Adrenal gland (tissue), 12 donors: ENCODE measurements around the gene MARCHF4. TPM values are rescaled to one million over a fixed set of nuclear protein-coding genes. Genes with fewer than 3 reads are reported as not detected.
"Not testable (repeated sequence)": the region's sequence is repeated elsewhere in the genome, so short reads cannot be mapped to it uniquely, and the experiment has no call there.

ENCODE experiments used
- DNase-seq, 7 donors: peaks; one replicate each; pipeline ENCODE4 v3.0.0-alpha.2; 2019 to 2020
- H3K27ac ChIP-seq, 5 donors: fragments of 200-600 bp; sonication (generic) in 4 of 5; 1 replicate in 3 of 5; 2 replicates in 2 of 5; pipeline versions ENCODE4 v1.5.1 to v1.8.0; 2016 to 2020; ENCODE audit warnings: mild to moderate bottlenecking in 1 of 5
- H3K27me3 ChIP-seq: fragments of 200-600 bp; 2 replicates; pipeline ENCODE4 v1.8.0; 2021
- H3K36me3 ChIP-seq, 2 donors: fragments of 200-600 bp; replicated peaks in 1 of 2; 1 replicate in 1 of 2; 2 replicates in 1 of 2; pipeline versions ENCODE4 v1.5.1 to v1.8.0; 2018 to 2022
- H3K4me1 ChIP-seq, 2 donors: fragments of 200-600 bp; replicated peaks in 1 of 2; 1 replicate in 1 of 2; 2 replicates in 1 of 2; pipeline versions ENCODE4 v1.5.1 to v1.8.0; 2018 to 2021
- H3K4me3 ChIP-seq, 4 donors: fragments of 200-600 bp; sonication (generic) in 3 of 4; one replicate each; pipeline ENCODE4 v1.5.1; 2016 to 2018
- H3K9me3 ChIP-seq, 3 donors: fragments of 200-600 bp; sonication (generic) in 1 of 3; replicated peaks in 1 of 3; 1 replicate in 2 of 3; 2 replicates in 1 of 3; pipeline versions ENCODE4 v1.5.1 to v1.8.0; 2016 to 2021
- CTCF ChIP-seq, 6 experiments: fragments of 450-650 bp in 4 of 6; fragments of 200-600 bp in 2 of 6; sonication (generic) in 1 of 6; IDR thresholded peaks; 1 replicate in 5 of 6; 2 replicates in 1 of 6; pipeline versions ENCODE4 v1.5.1 to v1.8.0; 2016 to 2021; ENCODE audit warnings: antibody characterized with exemption in 6 of 6, mild to moderate bottlenecking in 2 of 6, moderate library complexity in 1 of 6
- POLR2A ChIP-seq, 2 donors: fragments of 450-650 bp; IDR thresholded peaks; one replicate each; pipeline ENCODE4 v1.6.1; 2017; ENCODE audit warnings: antibody characterized with exemption in 2 of 2, mild to moderate bottlenecking in 2 of 2, moderate library complexity in 1 of 2
- WGBS, 4 donors: extraction: QIAGEN DNeasy Blood & Tissue Kit in 2 of 4; methylation state at CpG; one replicate each; pipeline versions ENCODE4 v1.1.5 to v1.1.7; 2013 to 2017; 5-methylcytosine and 5-hydroxymethylcytosine counted together
- intact Hi-C, 2 donors: fragments of 100-400 bp; cut with DNase I; formaldehyde crosslinking; loops; one replicate each; pipeline versions ENCODE4 v1.14.1 to v1.15.0; 2022 to 2023
- polyA plus RNA-seq, 3 donors: library from polyadenylated mRNA; stranded (reverse); fragments of 200-250 nt in 2 of 3; fragments of 350-450 nt in 1 of 3; fragmentation: Illumina TruSeq in 1 of 3; extraction: RNeasy Lipid Tissue Mini Kit (QIAGEN cat#74804) in 1 of 3; gene quantifications; one replicate each; pipeline ENCODE4 v1.2.3, GENCODE V29; 2013 to 2014
- total RNA-seq, 9 donors: library from RNA; depleted of rRNA in 4 of 9; stranded (reverse); fragments of >200 nt in 4 of 9; fragments of 120-200 nt in 1 of 9; fragmentation: NEBNext Ultra II Directional in 1 of 9; extraction: Animal tissue kit (Norgen Biotek cat#: 25700) in 1 of 9; gene quantifications; one replicate each; pipeline versions ENCODE4 v1.1.0 to v1.2.4, GENCODE V29; 2013 to 2023
- donor health status: healthy with polysubstance abuse.
- donor health status: Bipolar disorder and iron deficiency.
- donor health status: DM: yes; HTN: yes; CAD: no.
- donor health status: DM: no; HTN: no; CAD: no.
- donor health status: DM: no; HTN: no; CAD: no.
- donor health status: DM: yes; HTN: yes; CAD: no.

MARCHF4 gene
- total and polyA plus RNA-seq, 12 donors = 0.13 to 1.8 (median 0.96) TPM; not detected in 5

- Histone ChIP-seq H3K4me1 (no peaks in the 10 kb centered on the region), H3K9me3 (no peaks in the 10 kb centered on the region), H3K4me3 (no peak overlapping the region), H3K27ac (no peak overlapping the region), H3K27me3 (no peaks in the 10 kb centered on the region), H3K36me3 (no peaks in the 10 kb centered on the region)
- WGBS, 4 donors = 49 to 63% (median 53%) methylated on average over 2 of the region's 2 CpGs
- TF ChIP-seq POLR2A (IDR thresholded peaks at IDR 0.05) (no peak), CTCF (IDR thresholded peaks at IDR 0.05) (no peak)
- intact Hi-C loops = no loop called here
- DNase-seq = no peak
These were observed 13.2 kb upstream of the MARCHF4 start for GRCh38 chr2:216385478-216385877.

DNA sequence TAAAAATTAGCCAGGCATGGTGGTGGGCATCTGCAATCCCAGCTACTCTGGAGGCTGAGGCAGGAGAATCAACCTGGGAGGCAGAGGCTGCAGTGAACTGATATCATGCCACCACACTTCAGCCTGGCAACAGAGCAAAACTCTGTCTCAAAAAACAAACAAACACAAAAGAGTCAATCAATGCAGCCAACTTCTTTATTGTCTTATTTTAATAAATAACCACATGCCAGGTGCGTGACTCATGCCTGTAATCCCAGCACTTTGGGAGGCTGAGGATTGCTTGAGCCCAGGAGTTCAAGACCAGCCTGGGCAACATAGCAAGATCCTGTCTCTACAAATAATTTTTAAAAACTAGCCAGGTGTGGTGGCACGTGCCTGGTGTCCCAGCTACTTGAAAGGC lies 12.1 kb upstream of the MARCHF4 start:
- 63 to 75% (median 69%) methylated on average over 2 of the region's 2 CpGs for WGBS, 4 donors
- H3K27me3 ChIP-seq, H3K4me1 ChIP-seq, DNase-seq, H3K27ac ChIP-seq, H3K9me3 ChIP-seq, H3K36me3 ChIP-seq, H3K4me3 ChIP-seq, intact Hi-C loops: not testable (repeated sequence)

DNA sequence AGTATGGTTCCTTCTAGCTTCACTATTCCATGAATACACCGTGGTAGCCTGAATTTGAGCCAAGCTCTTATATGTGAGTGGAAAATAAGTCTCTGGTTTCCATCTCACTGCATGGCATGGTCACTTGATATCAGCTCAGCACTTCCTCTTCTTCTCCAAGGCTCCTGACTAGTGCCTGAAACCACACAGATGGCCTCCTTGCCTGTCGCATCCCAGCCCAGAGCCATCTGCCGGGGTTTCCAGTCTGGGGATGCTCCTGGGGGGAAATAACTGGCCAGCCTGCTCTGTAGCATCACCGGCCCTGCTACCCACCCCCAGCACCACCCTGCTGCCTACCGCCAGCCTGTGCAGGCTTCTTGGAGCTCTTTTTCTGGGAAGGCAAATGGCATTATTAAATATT lies 7.7 kb upstream of the MARCHF4 start:
- intact Hi-C loops = no loop called here
- Histone ChIP-seq H3K9me3 (no peaks in the 10 kb centered on the region), H3K27me3 (no peaks in the 10 kb centered on the region), H3K4me1 (no peaks in the 10 kb centered on the region), H3K27ac (no peak overlapping the region), H3K36me3 (no peaks in the 10 kb centered on the region), H3K4me3 (no peak overlapping the region)
- no peak for TF ChIP-seq POLR2A (IDR thresholded peaks at IDR 0.05)
- DNase-seq = no peak
- 74 to 86% (median 76%) methylated on average over 4 to 5 of the region's 5 CpGs for WGBS, 4 donors

DNA sequence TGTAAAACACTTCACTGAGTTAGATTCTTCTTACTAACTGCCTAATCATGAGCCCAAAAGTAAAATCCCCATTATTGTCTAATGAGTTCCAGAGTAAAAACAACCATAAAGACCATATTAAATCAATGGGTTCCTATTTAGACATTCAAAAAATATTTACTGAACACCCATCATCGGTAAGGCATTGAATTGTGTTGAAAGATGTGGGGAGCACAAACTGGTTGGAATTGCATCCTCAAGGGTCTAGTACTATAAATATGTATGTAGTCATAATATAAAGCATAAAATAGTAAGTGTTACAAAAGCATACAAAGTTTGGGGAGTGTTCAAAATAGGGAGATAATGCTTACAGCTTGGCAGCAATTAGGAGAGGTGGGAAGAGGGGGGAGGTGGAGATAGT lies 3.0 kb upstream of the MARCHF4 start:
- no peak for TF ChIP-seq CTCF (IDR thresholded peaks at IDR 0.05)
- no peak for TF ChIP-seq POLR2A (IDR thresholded peaks at IDR 0.05)
- no peak for DNase-seq
- Histone ChIP-seq H3K4me1 (peaks cover 12 to 16% of the 10 kb centered on the region in 2 donors), H3K9me3 (no peaks in the 10 kb centered on the region), H3K27me3 (peaks cover 13% of the 10 kb centered on the region), H3K36me3 (no peaks in the 10 kb centered on the region), H3K4me3 (no peak overlapping the region), H3K27ac (no peak overlapping the region)
- intact Hi-C loops = no loop called here
- WGBS, 4 donors = 74 to 92% (median 79%) methylated on average over 1 of the region's 1 CpG

DNA sequence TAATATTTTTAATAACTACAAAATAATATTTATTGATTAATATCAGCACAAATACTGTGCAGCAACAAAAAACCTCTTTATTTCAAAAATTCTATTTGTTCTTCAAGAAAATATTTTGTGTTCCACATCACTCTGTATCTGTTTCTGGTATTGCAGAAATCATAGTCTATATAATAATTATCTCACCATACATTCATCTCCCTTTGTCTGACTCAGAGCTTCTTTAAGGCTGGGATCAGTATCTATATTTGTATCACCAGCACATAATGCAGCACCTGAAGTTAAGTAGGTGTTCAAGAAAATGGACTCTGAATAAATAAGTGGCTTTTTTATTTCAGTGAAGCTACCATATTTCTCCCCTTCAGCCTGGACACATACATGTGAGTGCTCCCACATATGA lies 1.6 kb upstream of the MARCHF4 start:
- Histone ChIP-seq H3K9me3 (no peaks in the 10 kb centered on the region), H3K4me3 (no peak overlapping the region), H3K27me3 (peaks cover 22% of the 10 kb centered on the region), H3K4me1 (peaks cover 12 to 16% of the 10 kb centered on the region in 2 donors), H3K36me3 (no peaks in the 10 kb centered on the region), H3K27ac (no peak overlapping the region)
- intact Hi-C loops = no loop called here
- no peak for DNase-seq
- TF ChIP-seq POLR2A (IDR thresholded peaks at IDR 0.05) (no peak), CTCF (IDR thresholded peaks at IDR 0.05) (no peak)
